HEK293T (cell line): Measurements from ENCODE around the gene PC.
"Not testable (repeated sequence)": the region's sequence is repeated elsewhere in the genome, so short reads cannot be mapped to it uniquely, and the experiment has no call there.

Source experiments
- ARNT ChIP-seq: fragments of 450-650 bp; IDR thresholded peaks from 2 replicates; pipeline ENCODE4 v1.6.1; 2017; ENCODE audit warnings: mild to moderate bottlenecking
- BHLHE40 ChIP-seq: fragments of 450-650 bp; IDR thresholded peaks from 2 replicates; pipeline ENCODE4 v1.6.1; 2016; ENCODE audit warnings: mild to moderate bottlenecking, moderate library complexity, borderline replicate concordance
- FOXA1 ChIP-seq: fragments of 450-650 bp; IDR thresholded peaks from 2 replicates; pipeline ENCODE4 v1.6.1; 2016; ENCODE audit warnings: mild to moderate bottlenecking
- FOXM1 ChIP-seq: fragments of 450-650 bp; IDR thresholded peaks from 2 replicates; pipeline ENCODE4 v1.6.1; 2017; ENCODE audit warnings: mild to moderate bottlenecking, borderline replicate concordance
- L3MBTL2 ChIP-seq: fragments of 450-650 bp; conservative IDR thresholded peaks from 2 replicates; pipeline ENCODE4 v1.6.1; 2016; ENCODE audit warnings: mild to moderate bottlenecking
- NFRKB ChIP-seq: fragments of 450-650 bp; IDR thresholded peaks from 2 replicates; pipeline ENCODE4 v1.6.1; 2016; ENCODE audit warnings: mild to moderate bottlenecking, moderate library complexity
- SUZ12 ChIP-seq: fragments of 450-650 bp; IDR thresholded peaks from 2 replicates; pipeline ENCODE4 v1.6.1; 2016; ENCODE audit warnings: mild to moderate bottlenecking
- TARDBP ChIP-seq: fragments of 450-650 bp; IDR thresholded peaks from 2 replicates; pipeline ENCODE4 v1.6.1; 2016

GRCh38 chr11:66961691-66962213 is 3.6 kb upstream of the PC start:
- TF ChIP-seq TARDBP, BHLHE40, SUZ12, ARNT, L3MBTL2, FOXM1, NFRKB, FOXA1: not testable (repeated sequence)
